MM.1S (cell line): ENCODE data around the gene DNAJB8.

Source experiments
- DNase-seq: peaks from one replicate; pipeline ENCODE4 v3.0.0-alpha.2; 2015
- H2AFZ ChIP-seq: fragments of 300-600 bp; sonication (generic); 2 replicates; pipeline ENCODE4 v1.6.0; 2016; ENCODE audit warnings: antibody characterized with exemption, low read length
- H3F3A ChIP-seq: fragments of 300-600 bp; sonication (generic); 2 replicates; pipeline ENCODE4 v1.6.1; 2016; ENCODE audit warnings: mild to moderate bottlenecking, antibody characterized with exemption, low read length, moderate library complexity, mixed read lengths; ENCODE audit not compliant: insufficient read depth
- H3K27ac ChIP-seq: fragments of 300-600 bp; sonication (generic); 2 replicates; pipeline ENCODE4 v1.5.1; 2016; ENCODE audit warnings: mild to moderate bottlenecking, low read length
- H3K27me3 ChIP-seq: fragments of 300-600 bp; sonication (generic); replicated peaks from 2 replicates; pipeline ENCODE4 v1.6.0; 2016; ENCODE audit warnings: low read length; ENCODE audit not compliant: insufficient read depth
- H3K36me3 ChIP-seq: fragments of 300-600 bp; sonication (generic); replicated peaks from 2 replicates; pipeline ENCODE4 v1.6.1; 2016; ENCODE audit warnings: mild to moderate bottlenecking, low read length, mixed read lengths; ENCODE audit not compliant: insufficient read depth
- H3K4me1 ChIP-seq: fragments of 300-600 bp; sonication (generic); 2 replicates; pipeline ENCODE4 v1.6.1; 2016; ENCODE audit warnings: low read length, mixed read lengths
- H3K4me2 ChIP-seq: fragments of 300-600 bp; sonication (generic); 2 replicates; pipeline ENCODE4 v1.6.0; 2016; ENCODE audit warnings: low read depth, low read length
- H3K4me3 ChIP-seq: fragments of 300-600 bp; sonication (generic); 2 replicates; pipeline ENCODE4 v1.5.1; 2016; ENCODE audit warnings: low read length, mixed read lengths
- H3K79me2 ChIP-seq: fragments of 300-600 bp; sonication (generic); 2 replicates; pipeline ENCODE4 v1.6.1; 2016; ENCODE audit warnings: mixed run types, low read length, mixed read lengths
- H3K9ac ChIP-seq: fragments of 300-600 bp; sonication (generic); 2 replicates; pipeline ENCODE4 v1.6.1; 2016; ENCODE audit warnings: low read length, mixed read lengths
- H3K9me2 ChIP-seq: fragments of 300-600 bp; sonication (generic); replicated peaks from 2 replicates; pipeline ENCODE4 v1.6.1; 2016; ENCODE audit warnings: mild to moderate bottlenecking, low read length, mixed read lengths; ENCODE audit not compliant: insufficient read depth
- H3K9me3 ChIP-seq: fragments of 300-600 bp; sonication (generic); replicated peaks from 2 replicates; pipeline ENCODE4 v1.6.1; 2016; ENCODE audit warnings: mild to moderate bottlenecking, low read length, mixed read lengths; ENCODE audit not compliant: insufficient read depth
- H4K20me1 ChIP-seq: fragments of 300-600 bp; sonication (generic); 2 replicates; pipeline ENCODE4 v1.6.1; 2016; ENCODE audit warnings: mild to moderate bottlenecking, low read length, moderate library complexity, mixed read lengths; ENCODE audit not compliant: insufficient read depth
- EZH2 ChIP-seq: fragments of 300-600 bp; sonication (generic); optimal IDR thresholded peaks from 2 replicates; pipeline ENCODE3; 2017; ENCODE audit warnings: low read depth, mild to moderate bottlenecking, antibody characterized with exemption, low read length, mixed read lengths
- EZH2phosphoT487 ChIP-seq: fragments of 300-600 bp; sonication (generic); IDR thresholded peaks from 2 replicates; pipeline ENCODE4 v1.6.1; 2018; ENCODE audit warnings: antibody characterized with exemption, low read length
- TF ChIP-seq, protein P1 (sequence below): fragments of 300-600 bp; sonication (generic); IDR thresholded peaks from 2 replicates; pipeline ENCODE4 v1.5.1; 2016; ENCODE audit warnings: antibody characterized with exemption, low read length, mixed read lengths

Gene DNAJB8

GRCh38 chr3:128498901-128499530 lies 32.3 kb upstream of the DNAJB8 start:
- Histone ChIP-seq H3K9ac (no peak overlapping the region), H3K36me3 (no peaks in the 10 kb centered on the region), H3K79me2 (no peaks in the 10 kb centered on the region), H3K27me3 (peaks cover 81% of the 10 kb centered on the region), H3K4me1 (no peaks in the 10 kb centered on the region), H3K9me3 (no peaks in the 10 kb centered on the region), H2AFZ (no peak overlapping the region), H3K27ac (no peak overlapping the region), H3K9me2 (no peaks in the 10 kb centered on the region), H3F3A (no peaks in the 10 kb centered on the region), H3K4me2 (no peak overlapping the region), H3K4me3 (no peak overlapping the region), H4K20me1 (no peaks in the 10 kb centered on the region)
- no peak for DNase-seq
- TF ChIP-seq, protein P1, sequence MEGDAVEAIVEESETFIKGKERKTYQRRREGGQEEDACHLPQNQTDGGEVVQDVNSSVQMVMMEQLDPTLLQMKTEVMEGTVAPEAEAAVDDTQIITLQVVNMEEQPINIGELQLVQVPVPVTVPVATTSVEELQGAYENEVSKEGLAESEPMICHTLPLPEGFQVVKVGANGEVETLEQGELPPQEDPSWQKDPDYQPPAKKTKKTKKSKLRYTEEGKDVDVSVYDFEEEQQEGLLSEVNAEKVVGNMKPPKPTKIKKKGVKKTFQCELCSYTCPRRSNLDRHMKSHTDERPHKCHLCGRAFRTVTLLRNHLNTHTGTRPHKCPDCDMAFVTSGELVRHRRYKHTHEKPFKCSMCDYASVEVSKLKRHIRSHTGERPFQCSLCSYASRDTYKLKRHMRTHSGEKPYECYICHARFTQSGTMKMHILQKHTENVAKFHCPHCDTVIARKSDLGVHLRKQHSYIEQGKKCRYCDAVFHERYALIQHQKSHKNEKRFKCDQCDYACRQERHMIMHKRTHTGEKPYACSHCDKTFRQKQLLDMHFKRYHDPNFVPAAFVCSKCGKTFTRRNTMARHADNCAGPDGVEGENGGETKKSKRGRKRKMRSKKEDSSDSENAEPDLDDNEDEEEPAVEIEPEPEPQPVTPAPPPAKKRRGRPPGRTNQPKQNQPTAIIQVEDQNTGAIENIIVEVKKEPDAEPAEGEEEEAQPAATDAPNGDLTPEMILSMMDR = no peak
- TF ChIP-seq EZH2phosphoT487 (no peak), EZH2 (no peak)

DNA sequence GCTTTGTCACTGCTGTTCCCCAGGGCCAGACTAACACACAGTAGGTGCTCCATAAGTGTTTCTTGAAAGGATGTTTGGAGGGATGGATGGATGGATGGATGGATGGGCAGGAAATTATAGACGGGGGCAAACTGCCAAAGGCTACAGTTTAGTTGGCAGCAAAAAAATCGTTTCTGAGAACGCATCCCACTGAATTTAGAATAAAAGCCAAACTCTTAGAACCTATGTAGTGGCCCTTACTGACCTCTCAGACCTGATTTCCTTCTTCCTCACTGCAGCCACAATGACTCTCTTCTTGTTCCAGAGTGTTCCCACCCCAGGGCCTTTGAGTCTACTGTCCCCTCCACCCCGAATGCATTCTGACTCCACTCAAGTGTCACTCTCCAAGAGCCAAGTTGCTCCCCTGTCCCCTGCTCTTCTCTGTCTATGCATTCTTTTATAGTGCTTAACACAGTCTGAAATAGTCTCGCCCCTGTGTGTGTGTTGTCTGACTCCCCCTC lies 31.5 kb upstream of the DNAJB8 start:
- TF ChIP-seq EZH2phosphoT487 (no peak), EZH2 (no peak)
- TF ChIP-seq, protein P1 = no peak
- Histone ChIP-seq H3K36me3 (no peaks in the 10 kb centered on the region), H2AFZ (no peak overlapping the region), H3K79me2 (no peaks in the 10 kb centered on the region), H3K9ac (no peak overlapping the region), H3K4me2 (peak overlapping the region; percentile 32; the same call in 1 of the 2 replicates), H3K27ac (no peak overlapping the region), H4K20me1 (no peaks in the 10 kb centered on the region), H3K4me3 (no peak overlapping the region), H3F3A (no peaks in the 10 kb centered on the region), H3K4me1 (no peaks in the 10 kb centered on the region), H3K9me3 (no peaks in the 10 kb centered on the region), H3K27me3 (peaks cover 89% of the 10 kb centered on the region), H3K9me2 (no peaks in the 10 kb centered on the region)
- no peak for DNase-seq

- no peaks in the 10 kb centered on the region for H3K79me2 ChIP-seq
- H3K36me3 ChIP-seq = no peaks in the 10 kb centered on the region
- H3K27me3 ChIP-seq = peaks cover 94% of the 10 kb centered on the region
- H2AFZ ChIP-seq = peak overlapping the region; percentile 65; the same call in 1 of the 2 replicates
- H3K4me3 ChIP-seq = peak overlapping the region; percentile 61
- no peak overlapping the region for H3K9ac ChIP-seq
- no peaks in the 10 kb centered on the region for H3K9me3 ChIP-seq
- no peaks in the 10 kb centered on the region for H3F3A ChIP-seq
- H4K20me1 ChIP-seq = no peaks in the 10 kb centered on the region
- DNase-seq = peak; percentile 44
- no peak for TF ChIP-seq EZH2
- TF ChIP-seq, protein P1 = peak; percentile 50
- H3K4me1 ChIP-seq = no peaks in the 10 kb centered on the region
- peak overlapping the region; percentile 76 for H3K4me2 ChIP-seq
- no peaks in the 10 kb centered on the region for H3K9me2 ChIP-seq
- H3K27ac ChIP-seq = no peak overlapping the region
Measured at GRCh38 chr3:128497305-128498126, 30.8 kb upstream of the DNAJB8 start.
